PFSK-1 (cell line): ENCODE data around the gene JAG2.

ENCODE experiments used
- FOXP2 ChIP-seq: optimal IDR thresholded peaks from 2 replicates; pipeline ENCODE3; 2011; ENCODE audit warnings: borderline replicate concordance, control low read depth, inconsistent platforms; ENCODE audit not compliant: insufficient read depth; ENCODE audit errors: extremely low read length, extremely low read depth
- POLR2AphosphoS5 ChIP-seq: IDR thresholded peaks from 2 replicates; pipeline ENCODE4 v1.6.1; 2012; ENCODE audit warnings: low read depth, mild to moderate bottlenecking, control low read depth, low read length, moderate library complexity
- SIN3A ChIP-seq: IDR thresholded peaks from 2 replicates; pipeline ENCODE4 v1.6.1; 2012; ENCODE audit warnings: mild to moderate bottlenecking, low read length, moderate library complexity, borderline replicate concordance; ENCODE audit not compliant: insufficient read depth
- TAF1 ChIP-seq: IDR thresholded peaks from 2 replicates; pipeline ENCODE4 v1.6.1; 2012; ENCODE audit warnings: low read length, control low read depth, borderline replicate concordance; ENCODE audit not compliant: insufficient read depth
- TF ChIP-seq, protein P1 (sequence below), 2 experiments: IDR thresholded peaks; 2 replicates each; pipeline versions ENCODE4 v1.6.1 to v1.8.0; 2011 to 2012; ENCODE audit warnings: low read depth in 2 of 2, low read length in 2 of 2, control low read depth in 1 of 2, inconsistent platforms in 1 of 2, mild to moderate bottlenecking in 1 of 2, moderate library complexity in 1 of 2; ENCODE audit not compliant: insufficient read depth in 1 of 2

Gene JAG2

DNA sequence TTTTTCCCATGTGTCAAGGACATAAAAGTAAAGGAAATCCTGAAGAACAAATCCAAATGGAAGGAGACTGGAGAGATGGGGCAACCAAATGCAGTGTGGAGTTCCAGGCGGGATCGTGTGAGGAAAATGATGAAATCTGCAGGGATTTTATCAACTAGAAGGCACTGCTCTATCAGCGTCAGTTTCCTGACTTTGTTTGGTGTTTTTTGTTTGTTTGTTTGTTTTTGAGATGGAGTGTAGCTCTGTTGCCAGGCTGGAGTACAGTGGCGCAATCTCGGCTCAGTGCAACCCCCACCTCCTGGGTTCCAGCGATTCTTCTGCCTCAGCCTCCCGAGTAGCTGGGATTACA, 60.1 kb downstream of the JAG2 start:
- TF ChIP-seq TAF1 (no peak), FOXP2 (no peak), POLR2AphosphoS5 (no peak), SIN3A (no peak)
- TF ChIP-seq, protein P1, sequence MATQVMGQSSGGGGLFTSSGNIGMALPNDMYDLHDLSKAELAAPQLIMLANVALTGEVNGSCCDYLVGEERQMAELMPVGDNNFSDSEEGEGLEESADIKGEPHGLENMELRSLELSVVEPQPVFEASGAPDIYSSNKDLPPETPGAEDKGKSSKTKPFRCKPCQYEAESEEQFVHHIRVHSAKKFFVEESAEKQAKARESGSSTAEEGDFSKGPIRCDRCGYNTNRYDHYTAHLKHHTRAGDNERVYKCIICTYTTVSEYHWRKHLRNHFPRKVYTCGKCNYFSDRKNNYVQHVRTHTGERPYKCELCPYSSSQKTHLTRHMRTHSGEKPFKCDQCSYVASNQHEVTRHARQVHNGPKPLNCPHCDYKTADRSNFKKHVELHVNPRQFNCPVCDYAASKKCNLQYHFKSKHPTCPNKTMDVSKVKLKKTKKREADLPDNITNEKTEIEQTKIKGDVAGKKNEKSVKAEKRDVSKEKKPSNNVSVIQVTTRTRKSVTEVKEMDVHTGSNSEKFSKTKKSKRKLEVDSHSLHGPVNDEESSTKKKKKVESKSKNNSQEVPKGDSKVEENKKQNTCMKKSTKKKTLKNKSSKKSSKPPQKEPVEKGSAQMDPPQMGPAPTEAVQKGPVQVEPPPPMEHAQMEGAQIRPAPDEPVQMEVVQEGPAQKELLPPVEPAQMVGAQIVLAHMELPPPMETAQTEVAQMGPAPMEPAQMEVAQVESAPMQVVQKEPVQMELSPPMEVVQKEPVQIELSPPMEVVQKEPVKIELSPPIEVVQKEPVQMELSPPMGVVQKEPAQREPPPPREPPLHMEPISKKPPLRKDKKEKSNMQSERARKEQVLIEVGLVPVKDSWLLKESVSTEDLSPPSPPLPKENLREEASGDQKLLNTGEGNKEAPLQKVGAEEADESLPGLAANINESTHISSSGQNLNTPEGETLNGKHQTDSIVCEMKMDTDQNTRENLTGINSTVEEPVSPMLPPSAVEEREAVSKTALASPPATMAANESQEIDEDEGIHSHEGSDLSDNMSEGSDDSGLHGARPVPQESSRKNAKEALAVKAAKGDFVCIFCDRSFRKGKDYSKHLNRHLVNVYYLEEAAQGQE (IDR thresholded peaks at IDR 0.05; ENCODE audit: insufficient read depth in 1 of 2, low read depth in 2 of 2, low read length in 2 of 2), result no peak

DNA sequence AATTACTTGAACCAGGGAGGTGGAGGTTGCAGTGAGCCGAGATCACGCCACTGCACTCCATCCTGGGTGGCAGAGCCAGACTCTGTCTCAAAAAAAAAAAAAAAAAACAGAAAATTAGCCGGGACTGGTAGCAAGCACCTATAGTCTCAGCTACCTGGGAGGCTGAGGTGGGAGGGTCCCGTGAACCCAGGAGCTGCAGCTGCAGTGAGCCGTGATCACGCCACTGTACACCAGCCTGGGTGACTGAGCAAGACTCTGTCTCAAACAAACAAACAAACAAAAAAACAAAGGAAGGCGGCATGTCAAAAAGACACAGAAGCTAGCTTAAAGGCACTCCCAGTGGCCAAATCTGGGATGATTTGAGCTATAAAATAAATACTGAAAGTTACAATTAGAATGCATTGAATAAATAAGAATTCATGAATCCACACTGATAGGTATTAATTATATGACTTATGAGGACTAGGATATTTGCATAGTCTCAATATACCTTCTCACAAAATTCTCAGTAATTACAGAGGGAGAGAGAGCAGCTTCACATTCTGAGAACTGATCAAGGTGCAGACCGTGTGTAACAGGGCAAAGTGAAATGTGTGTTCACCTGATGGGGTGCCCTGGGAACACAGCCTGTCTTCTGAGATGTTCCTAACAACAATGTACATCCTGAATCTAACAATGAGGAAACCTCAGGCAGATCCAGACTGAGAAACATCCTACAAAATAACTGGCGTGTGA, 60.6 kb downstream of the JAG2 start:
- TF ChIP-seq POLR2AphosphoS5, result no peak
- TF ChIP-seq, protein P1 (IDR thresholded peaks at IDR 0.05; ENCODE audit: insufficient read depth in 1 of 2, low read depth in 2 of 2, low read length in 2 of 2), result no peak
- TF ChIP-seq FOXP2, result no peak
- no peak for TF ChIP-seq TAF1
- TF ChIP-seq SIN3A, result no peak

DNA sequence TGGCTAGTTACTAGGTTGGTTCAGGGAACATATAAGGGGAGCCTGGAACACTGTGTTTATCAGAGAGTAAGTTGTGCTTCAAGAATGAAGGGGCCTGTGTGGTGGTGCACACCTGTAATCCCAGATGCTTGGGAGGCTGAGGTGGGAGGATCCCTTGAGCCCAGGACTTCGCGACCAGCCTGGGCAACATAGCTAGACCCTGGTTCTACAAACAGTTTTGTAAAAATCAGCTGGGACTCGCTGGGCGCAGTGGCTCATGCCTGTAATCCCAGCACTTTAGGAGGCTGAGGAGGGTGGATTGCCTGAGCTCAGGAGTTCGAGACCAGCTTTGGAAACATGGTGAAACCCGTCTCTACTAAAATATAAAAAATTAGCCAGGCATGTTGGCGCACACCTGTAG, 61.2 kb downstream of the JAG2 start:
- TF ChIP-seq POLR2AphosphoS5, result no peak

DNA sequence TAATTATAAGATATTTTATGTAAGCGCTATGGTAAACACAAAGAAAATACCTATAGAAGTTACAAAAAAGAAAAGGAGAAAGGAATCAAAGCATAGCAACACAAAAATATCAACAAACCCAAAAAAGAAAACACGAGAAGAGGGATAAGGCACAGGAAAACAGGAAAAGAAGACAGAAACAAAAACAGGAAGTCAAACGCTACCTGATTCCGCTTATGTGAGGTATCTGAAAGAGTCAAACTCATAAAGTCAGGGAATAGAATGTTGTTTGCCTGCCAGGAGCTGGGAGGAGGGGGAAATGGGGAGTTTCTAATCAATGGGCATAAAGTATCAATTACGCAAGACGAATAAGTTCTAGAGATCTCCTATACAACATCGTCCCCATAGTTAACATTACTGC, 63.4 kb downstream of the JAG2 start:
- TF ChIP-seq TAF1 (no peak), SIN3A (no peak), POLR2AphosphoS5 (no peak), FOXP2 (no peak)
- TF ChIP-seq, protein P1 (IDR thresholded peaks at IDR 0.05; ENCODE audit: insufficient read depth in 1 of 2, low read depth in 2 of 2, low read length in 2 of 2), result no peak

GRCh38 chr14:105102893-105103292, 65.7 kb downstream of the JAG2 start:
- TF ChIP-seq FOXP2, result no peak
- TF ChIP-seq, protein P1 (IDR thresholded peaks at IDR 0.05; ENCODE audit: insufficient read depth in 1 of 2, low read depth in 2 of 2, low read length in 2 of 2), result no peak
- no peak for TF ChIP-seq SIN3A
- TF ChIP-seq TAF1, result no peak
- no peak for TF ChIP-seq POLR2AphosphoS5
